ENCODE data around the gene CHPT1.

CHPT1 gene

DNA sequence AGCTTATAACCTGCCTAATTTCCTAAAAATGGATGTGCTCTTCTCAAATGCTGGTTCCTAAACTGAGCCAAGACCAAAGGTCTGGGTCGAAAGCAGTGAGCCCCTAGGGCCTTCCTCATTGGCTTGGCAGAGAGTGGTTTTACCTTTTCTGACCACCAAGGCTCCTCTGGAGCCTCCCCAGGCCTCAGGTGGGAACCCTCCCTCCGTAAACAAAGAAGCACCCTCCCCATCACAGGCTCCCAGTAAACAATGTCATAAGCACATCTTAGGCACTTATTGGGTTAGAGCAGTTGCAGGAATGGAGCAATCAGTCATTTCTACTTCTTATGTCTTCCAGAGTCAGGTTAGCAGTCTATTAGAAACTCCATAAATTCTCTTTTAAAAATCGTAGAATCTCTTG lies 6.0 kb downstream of the CHPT1 start:
- no peak for DNase-seq (ENCODE audit: low spot score)
- CTCF ChIA-PET = no interaction called here
- POLR2A ChIA-PET (ENCODE audit: low non-redundant PET) = no interaction called here
- TF ChIP-seq, protein P1, sequence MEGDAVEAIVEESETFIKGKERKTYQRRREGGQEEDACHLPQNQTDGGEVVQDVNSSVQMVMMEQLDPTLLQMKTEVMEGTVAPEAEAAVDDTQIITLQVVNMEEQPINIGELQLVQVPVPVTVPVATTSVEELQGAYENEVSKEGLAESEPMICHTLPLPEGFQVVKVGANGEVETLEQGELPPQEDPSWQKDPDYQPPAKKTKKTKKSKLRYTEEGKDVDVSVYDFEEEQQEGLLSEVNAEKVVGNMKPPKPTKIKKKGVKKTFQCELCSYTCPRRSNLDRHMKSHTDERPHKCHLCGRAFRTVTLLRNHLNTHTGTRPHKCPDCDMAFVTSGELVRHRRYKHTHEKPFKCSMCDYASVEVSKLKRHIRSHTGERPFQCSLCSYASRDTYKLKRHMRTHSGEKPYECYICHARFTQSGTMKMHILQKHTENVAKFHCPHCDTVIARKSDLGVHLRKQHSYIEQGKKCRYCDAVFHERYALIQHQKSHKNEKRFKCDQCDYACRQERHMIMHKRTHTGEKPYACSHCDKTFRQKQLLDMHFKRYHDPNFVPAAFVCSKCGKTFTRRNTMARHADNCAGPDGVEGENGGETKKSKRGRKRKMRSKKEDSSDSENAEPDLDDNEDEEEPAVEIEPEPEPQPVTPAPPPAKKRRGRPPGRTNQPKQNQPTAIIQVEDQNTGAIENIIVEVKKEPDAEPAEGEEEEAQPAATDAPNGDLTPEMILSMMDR (conservative IDR thresholded peaks at IDR 0.05; ENCODE audit: low read depth) = no peak
- H3K27ac ChIP-seq = no peak overlapping the region

DNA sequence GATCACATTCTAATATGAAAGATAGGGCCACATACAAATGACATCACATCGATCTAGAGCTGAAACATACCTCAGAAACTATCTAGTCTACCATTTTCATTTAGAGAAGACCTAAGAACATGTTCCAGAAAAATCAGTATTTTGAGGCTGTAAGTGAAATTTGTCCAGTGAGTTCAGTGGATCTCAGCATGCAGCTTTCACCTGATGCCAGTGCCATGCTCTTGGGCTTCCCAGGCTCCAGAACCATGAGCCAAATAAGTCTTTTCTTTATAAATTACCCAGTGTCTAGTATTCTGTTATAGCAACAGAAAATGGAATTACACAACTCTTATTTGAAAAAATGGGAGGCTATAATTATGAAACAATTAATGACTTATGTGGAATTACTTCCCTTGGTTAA lies 9.0 kb downstream of the CHPT1 start:
- TF ChIP-seq, protein P1 (conservative IDR thresholded peaks at IDR 0.05; ENCODE audit: low read depth) = no peak
- H3K27ac ChIP-seq = no peak overlapping the region
- ChIA-PET POLR2A (ENCODE audit: low non-redundant PET) (no interaction called here), CTCF (no interaction called here)
- DNase-seq (ENCODE audit: low spot score) = no peak

DNA sequence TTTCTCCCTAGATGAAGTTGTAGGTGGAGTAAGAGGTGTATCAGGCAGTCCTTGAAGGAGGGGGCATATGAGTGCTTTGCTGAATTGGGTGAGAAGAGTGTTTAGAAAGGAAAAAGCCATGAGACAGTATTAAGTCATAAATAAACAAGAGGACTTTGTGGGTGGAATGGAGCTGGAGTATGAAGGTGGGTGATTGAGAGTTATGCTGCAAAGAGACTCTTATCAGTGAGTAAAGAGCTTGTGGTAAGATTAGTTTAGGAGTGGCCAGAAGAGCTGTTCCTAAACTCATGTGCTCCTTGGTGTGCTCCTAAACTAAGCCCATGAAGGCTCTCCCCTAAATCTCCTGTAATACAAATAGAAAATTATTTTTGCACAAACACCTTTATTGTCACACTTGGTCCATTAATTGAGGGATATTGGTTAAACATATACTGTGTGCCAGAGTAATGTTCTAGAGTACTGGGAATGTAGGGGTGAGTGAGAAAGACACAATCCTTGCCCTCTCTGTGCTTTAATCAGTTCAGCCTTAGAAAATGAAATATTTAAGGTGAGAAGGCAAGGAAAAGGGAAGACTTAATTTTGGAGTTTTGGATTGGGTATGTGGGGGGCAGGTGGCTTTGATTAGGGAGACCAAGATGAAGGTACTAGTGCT lies 9.8 kb downstream of the CHPT1 start:
- ChIA-PET CTCF (interaction anchor here (0.6 kb wide), 1 partner anchor 123 kb away, joined by 4 read pairs; no protein-coding TSS in a partner anchor), POLR2A (ENCODE audit: low non-redundant PET) (no interaction called here)
- DNase-seq (ENCODE audit: low spot score) = no peak

DNA sequence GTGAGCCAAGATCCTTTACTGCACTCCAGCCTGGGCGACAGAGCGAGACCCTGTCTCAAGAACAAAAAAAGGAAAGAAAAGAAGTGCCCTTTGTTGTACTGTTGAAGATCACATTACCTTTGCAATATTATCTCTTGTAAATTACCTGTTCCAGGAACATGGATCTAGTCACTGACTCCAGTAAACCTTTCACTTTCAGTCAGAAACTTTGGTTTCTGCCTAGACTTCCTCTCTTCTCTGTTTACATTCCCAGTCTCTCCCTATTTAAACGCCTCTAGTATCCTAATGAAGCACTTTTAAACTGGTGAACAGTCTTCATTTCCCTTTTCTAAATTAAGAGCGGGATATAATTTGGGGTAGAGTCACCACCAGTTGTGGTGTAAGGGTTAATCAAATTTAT lies 12.8 kb downstream of the CHPT1 start:
- POLR2A ChIA-PET (ENCODE audit: low non-redundant PET) = no interaction called here

More for the DNA sequence above, 9.8 kb downstream of the CHPT1 start:
- H3K27ac ChIP-seq = no peak overlapping the region
- TF ChIP-seq, protein P1 (conservative IDR thresholded peaks at IDR 0.05; ENCODE audit: low read depth) = no peak

DNA sequence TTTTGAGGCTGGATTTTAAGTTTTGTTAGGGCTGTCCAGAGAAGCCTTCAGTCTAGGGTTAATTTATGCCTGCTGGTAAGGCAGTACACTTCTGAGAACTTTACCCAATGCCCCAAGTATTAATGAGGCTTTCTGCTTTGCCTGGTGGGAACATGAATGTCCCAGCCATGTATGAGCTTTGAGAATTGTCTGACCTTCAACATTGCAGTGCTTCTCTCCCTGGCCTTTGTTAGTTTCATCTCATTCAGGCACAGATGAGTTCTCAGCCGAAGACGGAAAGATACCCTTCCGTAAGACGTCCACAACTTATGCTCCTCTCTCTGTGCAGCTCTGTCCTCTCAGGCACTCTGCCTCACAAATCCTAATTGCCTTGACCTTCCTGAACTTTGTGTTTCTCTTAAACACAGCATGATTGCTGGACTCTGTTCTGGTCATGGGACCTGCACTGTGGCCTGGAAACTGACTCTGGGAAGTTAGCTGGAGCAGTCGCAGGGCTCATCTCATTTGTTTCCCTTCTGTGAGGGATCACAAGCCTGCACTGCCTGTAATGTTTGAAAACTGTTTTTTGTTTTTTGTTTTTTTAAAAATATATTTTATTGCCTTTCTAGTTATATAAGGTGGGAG lies 15.7 kb downstream of the CHPT1 start:
- TF ChIP-seq, protein P1 (conservative IDR thresholded peaks at IDR 0.05; ENCODE audit: low read depth) = no peak
- no peak overlapping the region for H3K27ac ChIP-seq
- ChIA-PET CTCF (no interaction called here), POLR2A (ENCODE audit: low non-redundant PET) (no interaction called here)
- no peak for DNase-seq (ENCODE audit: low spot score)

More for the DNA sequence above, 12.8 kb downstream of the CHPT1 start:
- no peak overlapping the region for H3K27ac ChIP-seq
- TF ChIP-seq, protein P1 (conservative IDR thresholded peaks at IDR 0.05; ENCODE audit: low read depth) = no peak
- no peak for DNase-seq (ENCODE audit: low spot score)
- CTCF ChIA-PET = no interaction called here

DNA sequence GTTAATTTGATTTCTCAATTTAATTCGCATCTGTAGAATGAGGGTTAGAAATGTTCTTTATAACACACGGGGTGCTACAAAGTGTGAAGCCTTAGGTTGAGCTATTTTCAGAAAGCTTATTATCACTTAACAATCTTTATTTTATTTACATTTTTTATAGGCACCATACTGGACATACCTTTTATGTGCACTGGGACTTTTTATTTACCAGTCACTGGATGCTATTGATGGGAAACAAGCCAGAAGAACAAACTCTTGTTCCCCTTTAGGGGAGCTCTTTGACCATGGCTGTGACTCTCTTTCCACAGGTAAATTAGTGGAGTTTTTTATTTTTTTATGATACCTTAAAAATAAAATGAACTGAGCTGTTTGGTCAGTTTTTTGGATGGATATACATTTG lies 16.5 kb downstream of the CHPT1 start:
- H3K27ac ChIP-seq = no peak overlapping the region
- DNase-seq (ENCODE audit: low spot score) = no peak
- ChIA-PET CTCF (no interaction called here), POLR2A (ENCODE audit: low non-redundant PET) (no interaction called here)
- TF ChIP-seq, protein P1 (conservative IDR thresholded peaks at IDR 0.05; ENCODE audit: low read depth) = no peak
